Neural progenitor cell (in vitro differentiated cells): ENCODE results near the gene MMEL1.

Experiments
- CTCF ChIP-seq: fragments of 200-600 bp; sonication (generic); IDR thresholded peaks from 2 replicates; pipeline ENCODE4 v1.5.1; 2017; ENCODE audit warnings: antibody characterized with exemption, mild to moderate bottlenecking
- EZH2 ChIP-seq: fragments of 200-600 bp; sonication (generic); IDR thresholded peaks from 2 replicates; pipeline ENCODE4 v1.6.1; 2017; ENCODE audit warnings: antibody characterized with exemption, mild to moderate bottlenecking, moderate library complexity

- TF ChIP-seq CTCF (no peak), EZH2 (no peak)
These were observed 29.2 kb downstream of the MMEL1 start for GRCh38 chr1:2603521-2604155.
